ENCODE data around the gene CFAP65.

CFAP65 gene

DNA sequence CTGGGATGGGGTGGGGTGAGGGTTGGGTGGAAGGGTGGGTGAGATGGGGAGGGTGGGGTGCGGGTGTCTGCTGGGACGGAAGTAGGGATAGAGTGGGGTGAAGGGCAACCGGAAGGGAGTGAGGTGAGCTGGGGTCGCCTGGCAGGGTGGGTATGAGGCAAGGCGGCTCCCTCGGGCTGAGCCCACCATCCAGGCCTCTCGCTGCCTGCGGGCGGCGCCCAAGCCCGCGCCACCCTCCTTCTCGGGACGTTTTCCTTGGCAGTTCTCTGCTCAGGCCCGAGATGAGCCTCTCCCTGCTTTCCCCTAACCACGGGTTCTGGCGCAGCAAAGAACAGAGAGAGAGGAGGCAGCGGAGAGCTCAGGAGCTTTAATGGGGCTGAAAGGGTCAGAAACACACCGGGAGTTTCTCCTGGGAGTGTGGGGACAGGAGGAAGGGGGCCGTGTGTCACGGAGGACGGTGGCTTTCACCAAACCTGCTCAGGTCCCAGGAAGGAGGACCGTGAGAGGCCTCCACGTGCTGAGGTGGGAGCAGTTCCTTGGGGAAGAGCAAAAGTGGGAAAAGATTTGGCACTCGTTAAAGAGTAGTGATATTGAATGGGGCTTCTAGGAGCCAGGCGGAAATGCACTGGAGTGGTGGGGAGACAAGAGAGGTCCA, 60.5 kb downstream of the CFAP65 start:
- DNase-seq (ENCODE audit: low read depth, low spot score), result no peak
- H3K27ac ChIP-seq, result no peak overlapping the region

DNA sequence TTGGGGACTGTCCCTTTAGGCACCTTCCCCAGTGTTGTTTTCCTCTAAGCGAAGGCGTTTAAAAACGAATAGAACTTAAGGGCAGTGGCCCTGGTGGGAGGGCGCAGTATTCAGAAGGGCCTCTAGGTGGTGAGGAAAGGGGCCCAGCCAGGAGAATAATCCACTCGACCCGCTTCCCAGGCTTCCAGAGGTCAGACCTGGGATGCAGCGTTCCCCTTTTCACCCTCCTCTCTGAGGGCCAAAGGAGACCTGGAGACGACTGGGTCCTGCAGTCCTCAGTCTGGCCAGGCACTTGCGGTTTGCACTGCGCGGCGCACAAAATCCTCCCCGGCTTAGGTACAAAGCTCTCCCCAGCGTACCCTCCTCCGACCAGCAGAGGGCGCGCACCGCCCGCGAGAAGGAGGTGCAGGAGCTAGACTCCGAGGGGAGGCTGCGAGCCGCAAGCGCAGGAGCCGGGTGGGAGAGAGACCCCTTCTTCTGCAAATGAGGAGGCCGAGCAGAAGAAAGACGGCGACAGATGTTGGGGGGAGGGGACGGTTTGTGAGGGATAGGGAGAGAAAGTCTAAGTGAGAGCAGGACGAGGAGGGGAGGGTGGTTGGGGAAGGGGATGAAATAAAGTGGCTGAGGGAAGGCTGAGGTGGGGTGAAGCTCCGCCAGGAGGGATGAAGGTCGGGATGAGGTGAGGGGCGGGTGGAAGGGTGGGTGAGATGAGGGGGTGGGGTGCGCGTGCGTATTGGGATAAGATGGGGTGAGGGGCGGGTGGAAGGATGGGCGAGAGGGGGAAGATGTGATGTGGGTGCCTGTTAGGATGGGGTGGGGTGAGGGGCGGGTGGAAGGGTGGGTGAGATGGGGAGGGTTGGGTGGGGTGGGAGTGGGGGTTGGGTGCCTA, 61.2 kb downstream of the CFAP65 start:
- H3K27ac ChIP-seq, result no peak overlapping the region
- DNase-seq (ENCODE audit: low read depth, low spot score), result no peak

DNA sequence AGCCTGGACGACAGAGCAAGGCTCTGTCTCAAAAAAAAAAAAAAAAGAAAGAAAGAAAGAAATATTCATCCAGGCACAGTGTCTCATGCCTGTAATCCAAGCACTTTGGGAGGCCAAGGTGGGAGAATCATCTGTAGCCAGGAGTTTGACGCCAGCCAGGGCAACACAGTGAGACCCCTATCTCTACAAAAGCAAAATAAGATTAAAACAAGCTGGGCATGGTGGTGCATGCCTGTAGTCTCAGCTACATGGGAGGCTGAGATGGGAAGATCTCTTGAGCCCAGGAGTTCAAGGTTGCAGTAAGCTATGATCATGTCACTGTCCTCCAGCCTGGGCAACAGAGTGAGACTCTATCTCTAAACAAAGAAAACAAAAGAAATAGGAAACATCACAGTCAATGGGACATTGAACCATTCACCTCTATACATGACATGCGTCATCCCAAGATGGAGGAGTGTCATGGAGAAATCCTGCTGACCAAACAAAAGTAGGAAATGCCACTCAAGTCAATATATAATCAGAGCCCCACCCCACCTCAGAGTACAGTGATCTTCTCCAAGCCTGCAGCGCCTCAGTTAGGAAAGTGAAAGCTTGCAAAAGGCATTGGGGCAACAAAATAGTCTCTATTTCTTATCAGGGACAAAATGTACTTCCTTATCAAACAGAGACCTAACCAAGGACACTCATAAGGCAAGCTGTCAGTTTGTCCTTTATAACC, 66.1 kb downstream of the CFAP65 start:
- no peak for DNase-seq (ENCODE audit: low read depth, low spot score)
- H3K27ac ChIP-seq, result no peak overlapping the region

DNA sequence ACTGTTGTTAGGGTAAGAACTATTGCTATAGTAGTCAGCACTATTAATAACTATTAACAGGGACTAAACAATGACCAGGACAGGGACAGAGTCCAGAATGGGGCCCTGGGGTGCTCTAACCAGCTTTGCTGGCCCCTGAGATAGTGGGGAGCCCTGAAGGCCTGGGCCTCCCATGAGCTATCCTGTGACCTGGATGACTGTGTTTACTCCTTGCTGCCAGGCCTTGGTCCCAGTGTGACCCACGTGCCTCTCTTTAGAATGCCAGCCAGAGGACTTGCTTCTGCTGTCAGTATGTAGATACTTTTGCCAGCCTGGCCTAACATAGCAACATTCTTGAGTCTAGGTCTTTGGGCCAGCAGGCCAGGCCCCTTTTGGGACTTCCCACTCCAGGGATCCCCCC, 70.4 kb downstream of the CFAP65 start:
- no peak overlapping the region for H3K27ac ChIP-seq
- no peak for DNase-seq (ENCODE audit: low read depth, low spot score)

- peak overlapping the region; percentile 67 for H3K27ac ChIP-seq
- peak; percentile 79 for DNase-seq (ENCODE audit: low read depth, low spot score)
Observed at GRCh38 chr2:218964041-218964771, 77.1 kb downstream of the CFAP65 start.

DNA sequence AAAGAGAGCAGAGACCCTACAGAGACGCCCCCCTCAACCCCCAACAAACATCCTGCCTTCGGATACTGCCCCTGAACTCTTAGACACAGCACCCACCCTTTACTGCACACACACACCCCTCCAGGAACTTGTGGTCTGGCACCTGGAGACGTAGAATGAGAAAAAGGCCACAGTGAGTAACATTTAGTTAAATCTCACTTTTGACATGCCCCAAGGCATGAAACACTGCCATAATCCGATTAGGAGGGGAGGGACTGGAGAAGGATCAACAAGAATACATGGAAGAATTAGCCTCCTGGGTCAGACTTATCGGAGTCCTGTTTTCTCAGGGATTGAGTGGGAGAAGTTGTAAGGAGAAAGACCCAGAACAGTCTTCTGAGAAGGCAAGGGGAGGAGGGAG, 77.7 kb downstream of the CFAP65 start:
- H3K27ac ChIP-seq, result peak overlapping the region; percentile 67
- DNase-seq (ENCODE audit: low read depth, low spot score), result peak; percentile 22

DNA sequence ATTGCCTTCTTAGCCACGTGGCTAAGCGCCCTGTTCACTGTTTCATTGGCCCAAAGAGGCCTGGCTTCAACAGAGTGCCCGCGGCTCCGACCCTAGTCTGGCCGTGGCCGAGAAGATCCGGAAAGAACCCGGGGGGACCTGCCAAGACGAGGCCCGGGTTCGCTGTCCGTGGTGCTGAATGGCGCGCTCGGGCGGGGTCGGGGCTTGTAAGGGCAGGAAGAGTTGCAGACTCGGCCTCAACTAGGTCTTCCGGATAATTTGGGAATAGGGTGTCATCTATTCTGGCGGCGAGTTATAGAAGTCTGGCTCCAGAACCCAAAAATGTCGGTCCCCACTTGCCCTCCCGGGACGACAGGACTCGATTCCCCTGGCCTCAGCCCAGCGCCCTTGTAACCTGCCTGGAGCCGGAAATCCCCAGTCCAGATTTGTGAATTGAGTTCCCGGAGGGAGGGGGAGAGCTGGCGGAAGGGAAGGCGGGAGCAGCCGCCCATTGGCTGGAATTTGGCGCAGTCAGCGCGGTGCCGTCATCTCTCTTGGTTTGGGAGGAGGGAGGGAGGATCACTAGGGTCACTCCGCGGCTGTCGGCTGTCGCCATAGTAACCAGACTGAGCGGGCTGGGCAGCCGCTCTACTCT, 78.3 kb downstream of the CFAP65 start:
- peak; percentile 53 for DNase-seq (ENCODE audit: low read depth, low spot score)
- H3K27ac ChIP-seq, result peak overlapping the region; percentile 67

GRCh38 chr2:218961651-218962570, 79.4 kb downstream of the CFAP65 start:
- no peak overlapping the region for H3K27ac ChIP-seq
- DNase-seq (ENCODE audit: low read depth, low spot score), result no peak

DNA sequence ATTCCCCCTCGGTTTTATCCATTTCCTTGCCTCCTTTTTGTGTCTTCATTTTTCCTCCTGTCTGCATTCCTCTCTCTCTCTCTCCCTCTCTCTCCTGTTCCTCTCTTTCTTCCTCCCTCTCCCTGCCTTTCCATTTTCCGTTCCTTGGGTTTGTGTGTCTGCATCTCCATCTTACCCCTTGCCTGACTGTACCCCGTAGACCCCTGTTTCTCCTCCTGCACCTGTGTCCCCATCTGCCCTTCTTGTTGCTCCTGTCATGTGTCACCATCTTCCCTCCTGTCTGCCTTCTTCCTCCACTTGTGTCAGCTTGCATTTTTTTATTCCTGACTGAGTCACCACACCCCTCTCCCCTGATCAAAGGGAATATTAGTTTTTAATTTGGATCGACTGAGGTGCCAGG, 80.1 kb downstream of the CFAP65 start:
- no peak overlapping the region for H3K27ac ChIP-seq
- DNase-seq (ENCODE audit: low read depth, low spot score), result no peak

DNA sequence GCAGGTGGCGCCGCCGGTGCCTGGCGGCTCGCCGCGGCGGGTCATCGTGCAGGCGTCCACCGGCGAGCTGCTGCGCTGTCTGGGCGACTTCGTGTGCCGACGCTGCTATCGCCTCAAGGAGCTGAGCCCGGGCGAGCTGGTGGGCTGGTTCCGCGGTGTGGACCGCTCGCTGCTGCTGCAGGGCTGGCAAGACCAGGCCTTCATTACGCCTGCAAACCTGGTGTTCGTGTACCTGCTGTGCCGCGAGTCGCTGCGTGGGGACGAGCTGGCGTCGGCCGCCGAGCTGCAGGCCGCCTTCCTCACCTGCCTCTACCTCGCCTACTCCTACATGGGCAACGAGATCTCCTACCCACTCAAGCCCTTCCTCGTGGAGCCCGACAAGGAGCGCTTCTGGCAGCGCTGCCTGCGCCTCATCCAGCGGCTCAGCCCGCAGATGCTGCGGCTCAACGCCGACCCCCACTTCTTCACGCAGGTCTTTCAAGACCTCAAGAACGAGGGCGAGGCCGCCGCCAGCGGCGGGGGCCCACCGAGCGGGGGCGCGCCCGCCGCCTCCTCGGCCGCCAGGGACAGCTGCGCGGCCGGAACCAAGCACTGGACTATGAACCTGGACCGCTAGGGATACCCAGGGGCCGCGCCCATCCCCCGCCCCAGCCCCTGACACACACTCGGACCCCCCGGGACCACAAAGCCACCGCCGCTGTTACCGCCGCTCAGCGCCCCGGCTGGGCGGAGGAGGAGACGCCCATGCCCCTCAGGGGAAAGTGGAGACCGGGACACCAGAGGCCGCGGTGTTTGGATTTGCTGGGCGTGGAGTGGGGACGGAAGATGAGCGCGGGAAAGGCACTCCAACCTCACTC, 80.8 kb downstream of the CFAP65 start:
- H3K27ac ChIP-seq, result no peak overlapping the region
- DNase-seq (ENCODE audit: low read depth, low spot score), result no peak

- no peak for DNase-seq (ENCODE audit: low read depth, low spot score)
- H3K27ac ChIP-seq, result no peak overlapping the region
Observed at GRCh38 chr2:218959761-218960308, 81.5 kb downstream of the CFAP65 start.

DNA sequence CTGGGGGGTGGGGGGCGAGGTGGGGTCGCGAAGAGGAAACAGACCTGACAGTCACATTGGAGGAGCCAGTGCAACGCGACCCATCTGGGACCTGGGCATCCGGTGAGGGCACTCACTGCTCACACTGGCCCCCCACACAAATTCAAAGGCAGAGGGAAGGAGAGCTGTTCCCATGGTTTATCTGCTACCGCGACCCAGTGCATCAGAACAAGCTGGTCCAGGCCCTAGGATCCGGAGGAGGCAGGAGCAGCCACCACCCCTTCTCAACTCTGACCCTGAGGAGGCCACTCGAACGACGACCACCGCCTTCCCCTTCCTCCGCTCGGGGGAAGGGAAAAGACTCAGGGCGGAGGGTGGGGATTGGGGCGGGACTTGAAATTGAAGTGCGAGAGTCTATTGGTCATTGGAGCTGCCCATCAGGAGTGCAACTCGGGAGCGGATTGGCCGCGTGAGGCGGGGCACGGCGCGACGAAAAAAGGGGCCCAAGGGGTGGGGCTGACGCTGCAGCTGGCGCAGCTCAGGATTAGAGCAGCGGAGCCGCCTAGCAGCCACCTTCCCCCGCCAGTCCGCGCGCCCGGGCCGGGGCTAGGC, 82.1 kb downstream of the CFAP65 start, which contains the start of gene CDK5R2:
Gene CDK5R2 (plus strand): TSS at position 526 of the 591 bp plus-strand sequence. CDS start 155 bp downstream, outside the sequence.
- DNase-seq (ENCODE audit: low read depth, low spot score), result peak; percentile 36
- no peak within 1 kb of the TSS for H3K27ac ChIP-seq

DNA sequence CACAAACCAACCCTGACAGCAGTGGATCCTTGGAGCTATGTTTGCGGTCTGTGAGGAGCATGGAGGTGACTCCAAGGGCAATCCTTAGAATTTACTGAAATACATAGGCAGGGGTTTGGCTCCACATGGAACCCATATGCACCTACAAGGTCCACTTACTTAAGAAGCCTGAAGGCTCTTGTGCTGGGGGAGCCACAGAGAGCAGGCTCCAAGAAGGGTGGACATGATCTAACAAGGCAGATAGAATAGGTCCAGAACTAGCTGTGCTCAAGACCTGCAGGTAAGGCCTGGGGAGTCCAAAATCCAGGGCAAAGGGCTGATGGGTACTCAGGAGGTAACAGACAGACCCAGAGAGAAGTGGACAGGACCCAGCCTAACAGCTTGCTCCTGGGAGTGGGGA, 83.0 kb downstream of the CFAP65 start:
- DNase-seq (ENCODE audit: low read depth, low spot score), result no peak
- H3K27ac ChIP-seq, result no peak overlapping the region

DNA sequence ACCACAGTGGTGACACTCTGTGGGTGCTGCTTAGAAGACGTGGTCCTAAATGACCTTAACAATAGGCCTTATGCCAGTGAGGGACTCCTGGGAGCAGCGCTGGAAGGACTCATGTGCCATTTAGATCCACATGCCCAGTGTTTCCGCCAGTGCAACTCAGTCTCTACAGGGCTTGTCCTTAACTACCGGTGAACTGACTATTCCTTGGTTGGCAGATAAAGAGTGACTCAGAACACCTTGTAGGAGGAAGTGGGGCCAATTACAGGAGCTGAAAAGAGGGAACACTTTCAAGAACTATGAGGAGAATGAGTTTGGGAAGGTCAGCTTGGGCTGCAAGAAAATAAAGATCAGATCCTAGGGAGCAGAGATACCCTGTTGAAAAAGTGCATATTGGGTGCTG, 83.6 kb downstream of the CFAP65 start:
- H3K27ac ChIP-seq, result no peak overlapping the region
- DNase-seq (ENCODE audit: low read depth, low spot score), result no peak

DNA sequence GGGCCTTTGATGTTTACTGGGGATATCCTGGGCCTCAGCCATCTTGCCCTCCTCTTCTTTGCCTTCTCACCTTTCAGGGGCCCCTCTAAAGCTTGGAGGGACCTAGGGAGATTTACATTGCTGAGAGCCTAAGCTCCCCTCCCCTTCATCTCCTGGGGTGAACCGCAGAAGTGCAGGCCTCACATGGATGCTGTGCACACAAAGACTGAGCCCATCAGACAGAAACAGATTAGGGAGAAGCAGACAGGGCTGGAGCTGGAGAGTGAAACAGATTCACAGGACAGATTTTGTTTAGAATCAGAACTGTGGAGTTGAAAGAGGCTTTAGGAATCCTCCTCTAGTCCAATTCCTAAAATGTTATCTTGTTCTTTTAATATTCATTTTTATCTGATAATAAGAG, 85.3 kb downstream of the CFAP65 start:
- no peak for DNase-seq (ENCODE audit: low read depth, low spot score)
- H3K27ac ChIP-seq, result no peak overlapping the region

DNA sequence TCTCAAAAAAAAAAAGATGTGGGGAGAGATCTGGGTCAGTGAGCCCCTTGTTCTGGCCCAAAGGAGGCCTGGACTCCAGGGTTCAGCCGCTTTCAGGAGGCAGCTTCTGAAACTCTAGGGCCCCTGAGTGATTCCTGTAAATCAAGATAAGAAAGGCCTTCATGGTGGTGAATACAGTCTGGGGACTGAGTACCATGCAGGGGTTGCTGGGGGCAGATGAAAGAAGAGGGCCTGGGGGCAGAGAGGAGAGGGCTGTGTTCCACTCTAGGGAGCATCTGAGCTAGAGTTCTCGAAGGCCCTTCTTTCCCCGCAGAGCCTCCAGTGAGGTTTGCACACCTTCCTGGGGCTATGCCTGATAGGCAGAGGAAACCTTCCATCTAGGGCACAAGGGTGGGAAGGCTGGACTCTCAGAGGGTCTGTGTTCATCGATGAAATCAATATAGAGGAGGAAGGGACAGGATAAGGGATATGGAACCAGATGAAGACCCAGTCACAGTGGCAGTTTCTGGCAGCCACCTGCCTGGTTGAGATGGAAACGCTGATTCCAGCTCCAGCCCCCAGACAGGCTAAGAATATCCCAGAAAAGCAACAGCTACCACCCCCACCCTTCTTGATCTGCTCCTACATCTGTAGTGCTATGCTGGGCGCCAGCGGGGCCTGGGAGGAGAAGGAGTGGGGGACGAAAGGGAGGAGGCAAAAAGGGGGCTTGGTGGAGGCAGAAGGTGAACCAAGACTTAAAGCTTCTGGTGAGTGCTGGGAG, 86.6 kb downstream of the CFAP65 start:
- no peak overlapping the region for H3K27ac ChIP-seq
- DNase-seq (ENCODE audit: low read depth, low spot score), result no peak
